ENCODE results near the gene CORIN.

- no peak for TF ChIP-seq CTCF (conservative IDR thresholded peaks at IDR 0.05; ENCODE audit: low read depth, low read length)
- no peak for TF ChIP-seq RAD21 (IDR thresholded peaks at IDR 0.05; ENCODE audit: low read length)
- no peak for TF ChIP-seq SMC3 (IDR thresholded peaks at IDR 0.05; ENCODE audit: low read depth, low read length)
These were observed 194.7 kb downstream of the CORIN start for GRCh38 chr4:47642985-47643760.
